Endothelial cell of umbilical vein (primary cell): ENCODE measurements around the gene GALNT4.

Source experiments
- EZH2 ChIP-seq: IDR thresholded peaks from 2 replicates; pipeline ENCODE4 v1.6.1; 2012; ENCODE audit warnings: borderline replicate concordance, low read depth, mild to moderate bottlenecking, moderate library complexity, low read length, inconsistent platforms; ENCODE audit not compliant: severe bottlenecking
- FOS ChIP-seq: IDR thresholded peaks from 2 replicates; pipeline ENCODE4 v1.6.1; 2011; ENCODE audit warnings: mild to moderate bottlenecking, low read length, moderate library complexity, borderline replicate concordance; ENCODE audit not compliant: insufficient read depth
- GATA2 ChIP-seq: IDR thresholded peaks from 2 replicates; pipeline ENCODE4 v1.7.0; 2011; ENCODE audit warnings: low read depth, mild to moderate bottlenecking, moderate library complexity, mixed read lengths, low read length; ENCODE audit not compliant: insufficient read length, insufficient read depth
- JUN ChIP-seq: IDR thresholded peaks from 2 replicates; pipeline ENCODE4 v1.6.1; 2011; ENCODE audit warnings: borderline replicate concordance, low read depth; ENCODE audit not compliant: insufficient read length, insufficient read depth
- MYC ChIP-seq: IDR thresholded peaks from one replicate; pipeline ENCODE4 v1.6.1; 2011; ENCODE audit warnings: mild to moderate bottlenecking, low read depth, low read length
- POLR2A ChIP-seq: IDR thresholded peaks from 2 replicates; pipeline ENCODE4 v1.6.1; 2012; ENCODE audit warnings: low read depth, mild to moderate bottlenecking, control low read depth, low read length
- POLR2AphosphoS5 ChIP-seq: IDR thresholded peaks from 2 replicates; pipeline ENCODE4 v1.6.1; 2012; ENCODE audit warnings: low read depth, mild to moderate bottlenecking, control low read depth, low read length, moderate library complexity; ENCODE audit not compliant: insufficient read depth
- TF ChIP-seq, protein P1 (sequence below), 2 donors: IDR thresholded peaks; 1 replicate in 1 of 2; 2 replicates in 1 of 2; pipeline ENCODE4 v1.5.1; 2011; ENCODE audit warnings: low read length in 2 of 2, mild to moderate bottlenecking in 2 of 2, moderate library complexity in 2 of 2, control low read depth in 1 of 2, inconsistent platforms in 1 of 2, low read depth in 1 of 2; ENCODE audit not compliant: insufficient read depth in 1 of 2; ENCODE audit errors: extremely low read depth in 1 of 2
- TF ChIP-seq, protein P2 (sequence below): IDR thresholded peaks from 2 replicates; pipeline ENCODE4 v1.6.1; 2011; ENCODE audit not compliant: insufficient read depth, insufficient read length

- no peak for TF ChIP-seq POLR2A
- TF ChIP-seq, protein P1, sequence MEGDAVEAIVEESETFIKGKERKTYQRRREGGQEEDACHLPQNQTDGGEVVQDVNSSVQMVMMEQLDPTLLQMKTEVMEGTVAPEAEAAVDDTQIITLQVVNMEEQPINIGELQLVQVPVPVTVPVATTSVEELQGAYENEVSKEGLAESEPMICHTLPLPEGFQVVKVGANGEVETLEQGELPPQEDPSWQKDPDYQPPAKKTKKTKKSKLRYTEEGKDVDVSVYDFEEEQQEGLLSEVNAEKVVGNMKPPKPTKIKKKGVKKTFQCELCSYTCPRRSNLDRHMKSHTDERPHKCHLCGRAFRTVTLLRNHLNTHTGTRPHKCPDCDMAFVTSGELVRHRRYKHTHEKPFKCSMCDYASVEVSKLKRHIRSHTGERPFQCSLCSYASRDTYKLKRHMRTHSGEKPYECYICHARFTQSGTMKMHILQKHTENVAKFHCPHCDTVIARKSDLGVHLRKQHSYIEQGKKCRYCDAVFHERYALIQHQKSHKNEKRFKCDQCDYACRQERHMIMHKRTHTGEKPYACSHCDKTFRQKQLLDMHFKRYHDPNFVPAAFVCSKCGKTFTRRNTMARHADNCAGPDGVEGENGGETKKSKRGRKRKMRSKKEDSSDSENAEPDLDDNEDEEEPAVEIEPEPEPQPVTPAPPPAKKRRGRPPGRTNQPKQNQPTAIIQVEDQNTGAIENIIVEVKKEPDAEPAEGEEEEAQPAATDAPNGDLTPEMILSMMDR (IDR thresholded peaks at IDR 0.05; ENCODE audit: extremely low read depth in 1 of 2, insufficient read depth in 1 of 2, low read depth in 1 of 2, low read length in 2 of 2) = no peak
- no peak for TF ChIP-seq POLR2AphosphoS5
- TF ChIP-seq MYC = no peak
- TF ChIP-seq EZH2 = no peak
- TF ChIP-seq FOS = no peak
- TF ChIP-seq, protein P2, sequence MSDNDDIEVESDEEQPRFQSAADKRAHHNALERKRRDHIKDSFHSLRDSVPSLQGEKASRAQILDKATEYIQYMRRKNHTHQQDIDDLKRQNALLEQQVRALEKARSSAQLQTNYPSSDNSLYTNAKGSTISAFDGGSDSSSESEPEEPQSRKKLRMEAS = no peak
- TF ChIP-seq JUN = no peak
- no peak for TF ChIP-seq GATA2
Measured at GRCh38 chr12:89523843-89524540, 604 bp downstream of the GALNT4 start.
